Measurements from ENCODE around the gene PRR15L.

The PRR15L gene

GRCh38 chr17:47995241-47995935, 37.7 kb upstream of the PRR15L start:
- no peak for TF ChIP-seq CTCF (IDR thresholded peaks at IDR 0.05; ENCODE audit: borderline replicate concordance, control extremely low read depth, extremely low read depth, insufficient read depth, missing control alignments)

GRCh38 chr17:47994724-47995123, 37.0 kb upstream of the PRR15L start:
- DNase-seq (ENCODE audit: low spot score), result no peak
- in situ Hi-C loops (cut with MboI; ENCODE audit: low sequenced_read_pairs, unreplicated experiment), result no loop called here
- TF ChIP-seq CTCF (IDR thresholded peaks at IDR 0.05; ENCODE audit: borderline replicate concordance, control extremely low read depth, extremely low read depth, insufficient read depth, missing control alignments), result no peak

More at GRCh38 chr17:47995241-47995935, 37.7 kb upstream of the PRR15L start:
- no peak for DNase-seq (ENCODE audit: low spot score)
- in situ Hi-C loops (cut with MboI; ENCODE audit: low sequenced_read_pairs, unreplicated experiment), result no loop called here

- in situ Hi-C loops (cut with MboI; ENCODE audit: low sequenced_read_pairs, unreplicated experiment), result no loop called here
- no peak for DNase-seq (ENCODE audit: low spot score)
Measured at GRCh38 chr17:47993964-47994363, 36.3 kb upstream of the PRR15L start.

GRCh38 chr17:47993031-47993564, 35.4 kb upstream of the PRR15L start:
- no peak for DNase-seq (ENCODE audit: low spot score)
- TF ChIP-seq CTCF (IDR thresholded peaks at IDR 0.05; ENCODE audit: borderline replicate concordance, control extremely low read depth, extremely low read depth, insufficient read depth, missing control alignments), result no peak
- in situ Hi-C loops (cut with MboI; ENCODE audit: low sequenced_read_pairs, unreplicated experiment), result no loop called here

More at GRCh38 chr17:47993964-47994363, 36.3 kb upstream of the PRR15L start:
- TF ChIP-seq CTCF (IDR thresholded peaks at IDR 0.05; ENCODE audit: borderline replicate concordance, control extremely low read depth, extremely low read depth, insufficient read depth, missing control alignments), result no peak

- no peak for TF ChIP-seq CTCF (IDR thresholded peaks at IDR 0.05; ENCODE audit: borderline replicate concordance, control extremely low read depth, extremely low read depth, insufficient read depth, missing control alignments)
- no peak for DNase-seq (ENCODE audit: low spot score)
- in situ Hi-C loops (cut with MboI; ENCODE audit: low sequenced_read_pairs, unreplicated experiment), result no loop called here
Measured at GRCh38 chr17:47992216-47992615, 34.5 kb upstream of the PRR15L start.

GRCh38 chr17:47990962-47991731, 33.5 kb upstream of the PRR15L start:
- in situ Hi-C loops (cut with MboI; ENCODE audit: low sequenced_read_pairs, unreplicated experiment), result no loop called here
- DNase-seq (ENCODE audit: low spot score), result no peak
- TF ChIP-seq CTCF (IDR thresholded peaks at IDR 0.05; ENCODE audit: borderline replicate concordance, control extremely low read depth, extremely low read depth, insufficient read depth, missing control alignments), result no peak

Data from GM13976 (cell line).